Activated CD4-positive, alpha-beta T cell treated with anti-CD3 and anti-CD28 coated beads, Interleukin-2, Interleukin-6, amounts not matched to agents 100 ng/mL and 50 ng/mL, durations not matched to agents 16 hours and 8 hours (primary cell): ENCODE measurements around the gene RRAD.
"Not testable (repeated sequence)": the region's sequence is repeated elsewhere in the genome, so short reads cannot be mapped to it uniquely, and the experiment has no call there.

ENCODE experiments used
- DNase-seq: peaks from one replicate; pipeline ENCODE4 v3.0.0-alpha.2; 2020

The RRAD gene

GRCh38 chr16:66925322-66925840, at the start of gene RRAD:
RRAD (minus strand) TSS chr16:66925535; CDS start chr16:66925179, 356 bp downstream.
- DNase-seq, result no peak

GRCh38 chr16:66974932-66975246, 49.6 kb upstream of the RRAD start:
- peak; percentile 61 for DNase-seq

- DNase-seq, result not testable (repeated sequence)
These were observed 49.0 kb upstream of the RRAD start for GRCh38 chr16:66974156-66974931.

GRCh38 chr16:66973716-66974115, 48.4 kb upstream of the RRAD start:
- no peak for DNase-seq

- no peak for DNase-seq
These were observed 47.6 kb upstream of the RRAD start for GRCh38 chr16:66972983-66973382.

- DNase-seq, result no peak
These were observed 45.7 kb upstream of the RRAD start for GRCh38 chr16:66970775-66971720.

GRCh38 chr16:66968847-66969246, 43.5 kb upstream of the RRAD start:
- DNase-seq, result no peak

- no peak for DNase-seq
These were observed 38.7 kb upstream of the RRAD start for GRCh38 chr16:66964049-66964448.

GRCh38 chr16:66961914-66962313, 36.6 kb upstream of the RRAD start:
- peak; percentile 37 for DNase-seq

- peak; percentile 85 for DNase-seq
These were observed 35.9 kb upstream of the RRAD start, which contains the start of gene CES3 for GRCh38 chr16:66961065-66961744. CES3 (plus strand) TSS chr16:66961266; CDS start chr16:66961308, 42 bp downstream.

GRCh38 chr16:66960270-66960669, 34.9 kb upstream of the RRAD start:
- DNase-seq, result no peak

GRCh38 chr16:66959704-66960161, 34.4 kb upstream of the RRAD start:
- no peak for DNase-seq

- DNase-seq, result no peak
These were observed 33.7 kb upstream of the RRAD start for GRCh38 chr16:66958857-66959703.

- not testable (repeated sequence) for DNase-seq
These were observed 30.8 kb upstream of the RRAD start for GRCh38 chr16:66956154-66956457.

GRCh38 chr16:66955363-66956153, 30.2 kb upstream of the RRAD start:
- DNase-seq, result not testable (repeated sequence)

- peak; percentile 88 for DNase-seq
These were observed 28.8 kb upstream of the RRAD start for GRCh38 chr16:66954097-66954659.

- no peak for DNase-seq
These were observed 28.2 kb upstream of the RRAD start for GRCh38 chr16:66953462-66954096.

GRCh38 chr16:66952430-66953110, 27.2 kb upstream of the RRAD start:
- DNase-seq, result no peak

GRCh38 chr16:66950971-66951790, 25.8 kb upstream of the RRAD start:
- DNase-seq, result no peak
